Smooth muscle cell (in vitro differentiated cells): ENCODE results near the gene KIAA0319L. TPM values are rescaled to one million over a fixed set of nuclear protein-coding genes. Genes with fewer than 3 reads are reported as not detected.

Source experiments
- DNase-seq: peaks from one replicate; lab custom pipeline; 2025; ENCODE audit not compliant: unreplicated experiment; lab: John Stamatoyannopoulos, UW
- H2AFZ ChIP-seq: fragments of 200-600 bp; sonication (generic); 2 replicates; pipeline ENCODE4 v1.6.0; 2016; ENCODE audit warnings: antibody characterized with exemption, low read depth, mild to moderate bottlenecking
- H3F3A ChIP-seq: fragments of 200-600 bp; sonication (generic); 2 replicates; pipeline ENCODE4 v1.6.0; 2017; ENCODE audit warnings: antibody characterized with exemption, low read depth
- H3K27ac ChIP-seq: fragments of 200-600 bp; sonication (generic); 2 replicates; pipeline ENCODE4 v1.5.1; 2016; ENCODE audit warnings: low read depth, mild to moderate bottlenecking
- H3K27me3 ChIP-seq: fragments of 200-600 bp; sonication (generic); 2 replicates; pipeline ENCODE4 v1.6.1; 2016; ENCODE audit warnings: low read depth, mild to moderate bottlenecking
- H3K36me3 ChIP-seq: fragments of 200-600 bp; sonication (generic); 2 replicates; pipeline ENCODE4 v1.5.1; 2016; ENCODE audit warnings: low read depth
- H3K4me1 ChIP-seq: fragments of 200-600 bp; sonication (generic); 2 replicates; pipeline ENCODE4 v1.5.1; 2016; ENCODE audit warnings: low read depth
- H3K4me2 ChIP-seq: fragments of 200-600 bp; sonication (generic); 2 replicates; pipeline ENCODE4 v1.6.0; 2016; ENCODE audit warnings: mild to moderate bottlenecking
- H3K4me3 ChIP-seq: fragments of 200-600 bp; sonication (generic); 2 replicates; pipeline ENCODE4 v1.5.1; 2016; ENCODE audit warnings: mild to moderate bottlenecking
- H3K79me2 ChIP-seq: fragments of 200-600 bp; sonication (generic); 2 replicates; pipeline ENCODE4 v1.6.0; 2016; ENCODE audit warnings: low read depth, mild to moderate bottlenecking
- H3K9ac ChIP-seq: fragments of 200-600 bp; sonication (generic); 2 replicates; pipeline ENCODE4 v1.6.0; 2016; ENCODE audit warnings: low read depth
- H3K9me3 ChIP-seq: fragments of 200-600 bp; sonication (generic); replicated peaks from 2 replicates; pipeline ENCODE4 v1.5.1; 2016; ENCODE audit warnings: low read depth
- H4K20me1 ChIP-seq: fragments of 200-600 bp; sonication (generic); 2 replicates; pipeline ENCODE4 v1.6.0; 2016; ENCODE audit warnings: low read depth
- WGBS: methylation state at CpG from one replicate; pipeline ENCODE4 v1.1.7; 2016; ENCODE audit warnings: low lambda C conversion rate; 5-methylcytosine and 5-hydroxymethylcytosine counted together
- polyA plus RNA-seq: library from polyadenylated mRNA; unstranded; fragments of >200 nt; fragmentation: Nextera tagmentation; extraction: Ambion mirVana; gene quantifications from 2 replicates; pipeline ENCODE4 v1.2.1, GENCODE V29; 2016
- total RNA-seq: library from RNA; depleted of rRNA; stranded (reverse); fragments of >200 nt; gene quantifications from 2 replicates; pipeline ENCODE4 v1.2.3, GENCODE V29; 2014
- TF ChIP-seq, protein P1 (sequence below): fragments of 200-600 bp; sonication (generic); IDR thresholded peaks from 2 replicates; pipeline ENCODE4 v1.5.1; 2017; ENCODE audit warnings: borderline replicate concordance, mild to moderate bottlenecking, antibody characterized with exemption; ENCODE audit not compliant: insufficient read depth, poor library complexity, severe bottlenecking

The KIAA0319L gene
- total and polyA plus RNA-seq, 2 experiments from 2014 or later = 30.1 to 37.0 TPM

DNA sequence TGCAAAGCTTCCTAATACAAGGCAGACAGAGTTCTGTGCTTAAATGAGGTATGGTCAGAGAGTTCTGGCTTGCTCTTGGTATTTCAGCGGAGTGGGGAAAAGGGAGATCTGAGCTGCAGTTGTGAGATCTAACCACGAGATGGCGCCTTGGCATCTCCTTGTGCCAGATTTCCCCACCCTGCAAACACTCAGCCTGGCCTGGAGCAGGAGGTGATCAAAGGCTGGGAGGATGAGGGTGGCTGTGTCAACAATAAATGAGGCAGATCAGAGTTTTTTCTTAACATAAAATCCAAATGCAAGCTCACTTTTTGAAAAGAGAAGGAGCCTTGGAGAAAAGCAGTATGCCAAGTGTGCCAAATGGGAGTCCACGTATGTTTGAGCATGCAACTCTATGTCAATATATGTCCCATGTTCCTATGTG, 11.8 kb upstream of the KIAA0319L start:
- Histone ChIP-seq H3K9me3 (no peaks in the 10 kb centered on the region), H3K79me2 (no peaks in the 10 kb centered on the region), H4K20me1 (peaks cover 13% of the 10 kb centered on the region), H3K36me3 (no peaks in the 10 kb centered on the region), H3K4me1 (peaks cover 12% of the 10 kb centered on the region), H3K27ac (no peak overlapping the region), H3K4me2 (no peak overlapping the region), H3K27me3 (peaks cover 28% of the 10 kb centered on the region), H3K9ac (no peak overlapping the region), H3F3A (no peaks in the 10 kb centered on the region), H3K4me3 (no peak overlapping the region), H2AFZ (no peak overlapping the region)
- TF ChIP-seq, protein P1, sequence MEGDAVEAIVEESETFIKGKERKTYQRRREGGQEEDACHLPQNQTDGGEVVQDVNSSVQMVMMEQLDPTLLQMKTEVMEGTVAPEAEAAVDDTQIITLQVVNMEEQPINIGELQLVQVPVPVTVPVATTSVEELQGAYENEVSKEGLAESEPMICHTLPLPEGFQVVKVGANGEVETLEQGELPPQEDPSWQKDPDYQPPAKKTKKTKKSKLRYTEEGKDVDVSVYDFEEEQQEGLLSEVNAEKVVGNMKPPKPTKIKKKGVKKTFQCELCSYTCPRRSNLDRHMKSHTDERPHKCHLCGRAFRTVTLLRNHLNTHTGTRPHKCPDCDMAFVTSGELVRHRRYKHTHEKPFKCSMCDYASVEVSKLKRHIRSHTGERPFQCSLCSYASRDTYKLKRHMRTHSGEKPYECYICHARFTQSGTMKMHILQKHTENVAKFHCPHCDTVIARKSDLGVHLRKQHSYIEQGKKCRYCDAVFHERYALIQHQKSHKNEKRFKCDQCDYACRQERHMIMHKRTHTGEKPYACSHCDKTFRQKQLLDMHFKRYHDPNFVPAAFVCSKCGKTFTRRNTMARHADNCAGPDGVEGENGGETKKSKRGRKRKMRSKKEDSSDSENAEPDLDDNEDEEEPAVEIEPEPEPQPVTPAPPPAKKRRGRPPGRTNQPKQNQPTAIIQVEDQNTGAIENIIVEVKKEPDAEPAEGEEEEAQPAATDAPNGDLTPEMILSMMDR = peak; percentile 84
- WGBS = 18% methylated on average over 4 of the region's 4 CpGs
- no peak for DNase-seq

GRCh38 chr1:35567947-35568558, 10.8 kb upstream of the KIAA0319L start:
- H3F3A ChIP-seq = no peaks in the 10 kb centered on the region
- H3K9me3 ChIP-seq = no peaks in the 10 kb centered on the region
- peaks cover 14% of the 10 kb centered on the region for H4K20me1 ChIP-seq
- no peak for DNase-seq
- H3K9ac ChIP-seq = no peak overlapping the region
- TF ChIP-seq, protein P1 = no peak
- H2AFZ ChIP-seq = no peak overlapping the region
- peaks cover 18% of the 10 kb centered on the region for H3K27me3 ChIP-seq
- no peak overlapping the region for H3K4me2 ChIP-seq
- no peaks in the 10 kb centered on the region for H3K79me2 ChIP-seq
- H3K4me3 ChIP-seq = no peak overlapping the region
- no peaks in the 10 kb centered on the region for H3K36me3 ChIP-seq
- 58% methylated on average over 9 of the region's 9 CpGs for WGBS
- H3K27ac ChIP-seq = no peak overlapping the region
- H3K4me1 ChIP-seq = peaks cover 9% of the 10 kb centered on the region

DNA sequence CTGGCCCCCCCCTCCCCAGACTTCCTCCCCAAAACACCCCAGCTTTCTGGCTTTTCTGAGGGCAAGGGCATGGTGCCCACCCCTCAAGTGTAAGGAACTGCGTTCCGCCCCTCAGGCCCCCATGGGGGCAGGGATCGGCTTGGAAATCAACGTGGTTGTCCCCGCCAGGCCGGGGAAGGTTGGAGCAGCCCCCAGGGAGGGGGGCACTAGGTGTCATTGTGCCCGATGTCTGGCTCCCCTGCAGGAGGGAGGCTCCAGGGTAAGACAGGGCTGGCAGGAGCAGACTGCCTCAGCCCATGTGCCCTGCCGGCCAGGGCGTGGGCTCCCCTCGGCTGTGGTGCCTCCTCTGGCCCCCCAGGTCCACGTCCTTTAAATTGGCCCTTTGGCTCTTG, 8.5 kb upstream of the KIAA0319L start:
- Histone ChIP-seq H3K36me3 (no peaks in the 10 kb centered on the region), H3K9me3 (no peaks in the 10 kb centered on the region), H3K4me2 (no peak overlapping the region), H4K20me1 (peaks cover 14% of the 10 kb centered on the region), H3K79me2 (no peaks in the 10 kb centered on the region), H3K4me1 (no peaks in the 10 kb centered on the region), H3K27me3 (no peaks in the 10 kb centered on the region), H3K4me3 (no peak overlapping the region), H3F3A (no peaks in the 10 kb centered on the region), H3K9ac (no peak overlapping the region), H3K27ac (no peak overlapping the region), H2AFZ (no peak overlapping the region)
- DNase-seq = no peak
- TF ChIP-seq, protein P1 = no peak
- 96% methylated on average over 11 of the region's 11 CpGs for WGBS
